ENCODE results near the gene PNMA6E.
"Not testable (repeated sequence)": the region's sequence is repeated elsewhere in the genome, so short reads cannot be mapped to it uniquely, and the experiment has no call there.

PNMA6E gene

GRCh38 chrX:153407736-153408135, 6.6 kb upstream of the PNMA6E start:
- no peak for DNase-seq

DNA sequence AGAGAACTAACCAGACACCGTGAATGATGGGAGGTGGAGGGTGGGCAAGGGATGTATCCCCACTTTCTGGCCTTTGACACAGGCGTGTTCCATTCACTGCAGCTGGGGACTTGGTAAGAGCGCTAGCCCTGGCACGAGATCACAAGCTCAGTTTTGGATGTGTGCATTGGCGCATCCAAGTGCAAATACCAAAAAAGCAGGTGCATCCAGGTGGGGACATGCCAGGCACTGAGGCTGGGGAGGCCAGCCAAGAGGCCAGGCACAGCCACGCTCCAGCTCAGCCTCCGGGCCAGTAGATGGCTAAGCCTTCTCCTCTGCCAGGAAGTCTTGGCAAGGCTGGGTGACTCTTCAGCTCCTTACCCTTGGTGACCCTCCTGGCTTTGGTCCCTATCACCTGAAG, 5.8 kb upstream of the PNMA6E start:
- no peak for DNase-seq

DNA sequence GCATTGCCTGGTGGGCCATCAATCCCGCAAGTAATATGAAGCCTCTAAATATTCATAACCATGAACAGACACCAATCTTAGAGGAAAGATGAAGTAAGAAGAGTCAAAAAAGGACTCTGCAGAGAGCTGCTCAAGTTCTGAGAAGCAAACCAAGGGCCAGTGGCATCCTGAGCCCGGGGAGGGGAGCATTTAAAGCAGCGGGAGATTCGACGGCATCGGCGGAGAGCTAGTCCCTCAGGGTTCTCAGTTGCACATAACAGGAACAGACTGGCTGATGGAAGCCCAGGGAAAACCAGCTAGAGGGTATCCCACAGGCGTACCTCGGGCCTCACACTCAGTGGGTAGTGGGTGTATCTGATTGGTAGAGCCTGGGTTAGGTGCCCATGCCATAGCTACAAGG, 4.9 kb upstream of the PNMA6E start:
- no peak for DNase-seq

- DNase-seq: no peak
Measured at GRCh38 chrX:153405426-153405825, 4.3 kb upstream of the PNMA6E start.

DNA sequence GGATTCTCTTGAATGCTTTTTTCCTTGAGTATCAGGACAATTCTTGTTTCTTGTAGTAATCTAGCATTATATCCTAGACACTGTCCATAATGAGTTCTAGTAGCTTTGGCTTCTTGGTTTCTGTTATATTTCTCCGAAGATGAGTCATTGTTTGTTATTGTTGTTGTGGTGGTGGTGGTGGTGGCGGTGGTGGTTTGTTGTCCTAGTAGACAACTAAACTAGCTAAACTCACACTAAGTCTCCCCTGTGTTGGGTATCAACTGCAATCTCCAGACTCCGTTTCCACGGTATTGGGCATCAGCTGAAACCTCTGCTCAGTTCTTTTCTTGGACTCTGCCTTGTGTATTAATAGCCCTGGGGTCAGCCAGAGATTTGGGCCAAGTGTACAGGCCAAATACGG, 3.2 kb upstream of the PNMA6E start:
- not testable (repeated sequence) for DNase-seq

DNA sequence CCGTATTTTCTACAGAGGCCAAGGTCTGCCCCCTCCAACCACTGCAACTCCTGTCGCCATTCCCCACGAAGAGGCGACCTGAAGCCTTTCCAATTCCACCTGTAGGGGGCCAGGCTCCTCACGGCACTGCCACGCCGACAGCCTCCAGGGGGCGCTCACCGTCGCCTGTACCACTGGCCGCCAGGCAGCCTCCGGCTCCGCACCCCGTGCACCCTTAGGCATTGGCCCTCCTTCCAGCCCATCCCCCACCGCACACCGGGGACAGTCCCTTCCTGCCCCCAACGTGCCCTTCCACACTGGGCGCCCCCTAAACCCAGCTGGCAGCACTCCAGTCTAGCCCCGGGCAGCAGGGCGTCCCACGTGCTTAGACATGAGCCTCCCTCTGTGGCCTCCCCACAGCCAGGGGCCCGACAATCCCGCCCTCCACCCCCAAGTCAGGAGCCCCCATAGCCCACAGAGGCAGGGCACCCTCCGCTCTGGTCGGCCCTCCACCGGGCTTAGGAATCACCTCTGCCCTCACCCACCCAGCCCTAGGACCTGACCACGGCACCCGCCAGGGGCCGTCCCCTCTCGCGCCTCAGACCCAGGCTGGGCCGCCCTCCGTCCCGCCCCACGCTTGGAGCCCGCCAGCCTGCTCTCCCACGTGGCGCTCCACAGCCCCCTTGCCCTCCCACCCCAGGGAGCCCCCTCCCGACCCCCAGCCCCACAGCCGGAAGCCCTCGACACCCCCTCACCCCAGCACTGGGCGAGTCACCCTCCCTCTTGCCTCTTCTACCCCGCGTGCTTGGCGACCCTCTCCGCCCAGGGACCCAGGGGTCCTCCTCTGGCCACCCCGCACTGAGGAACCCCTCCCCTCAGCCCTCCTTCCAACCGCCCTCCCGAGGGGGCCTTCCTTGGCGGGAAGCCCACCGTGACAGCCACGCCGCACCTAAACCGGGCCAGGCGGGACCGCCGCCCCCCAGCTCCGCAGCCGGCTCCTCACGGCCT, 711 bp downstream of the PNMA6E start:
- DNase-seq: peak; percentile 33

GRCh38 chrX:153398275-153398960, 2.7 kb downstream of the PNMA6E start:
- DNase-seq: no peak

DNA sequence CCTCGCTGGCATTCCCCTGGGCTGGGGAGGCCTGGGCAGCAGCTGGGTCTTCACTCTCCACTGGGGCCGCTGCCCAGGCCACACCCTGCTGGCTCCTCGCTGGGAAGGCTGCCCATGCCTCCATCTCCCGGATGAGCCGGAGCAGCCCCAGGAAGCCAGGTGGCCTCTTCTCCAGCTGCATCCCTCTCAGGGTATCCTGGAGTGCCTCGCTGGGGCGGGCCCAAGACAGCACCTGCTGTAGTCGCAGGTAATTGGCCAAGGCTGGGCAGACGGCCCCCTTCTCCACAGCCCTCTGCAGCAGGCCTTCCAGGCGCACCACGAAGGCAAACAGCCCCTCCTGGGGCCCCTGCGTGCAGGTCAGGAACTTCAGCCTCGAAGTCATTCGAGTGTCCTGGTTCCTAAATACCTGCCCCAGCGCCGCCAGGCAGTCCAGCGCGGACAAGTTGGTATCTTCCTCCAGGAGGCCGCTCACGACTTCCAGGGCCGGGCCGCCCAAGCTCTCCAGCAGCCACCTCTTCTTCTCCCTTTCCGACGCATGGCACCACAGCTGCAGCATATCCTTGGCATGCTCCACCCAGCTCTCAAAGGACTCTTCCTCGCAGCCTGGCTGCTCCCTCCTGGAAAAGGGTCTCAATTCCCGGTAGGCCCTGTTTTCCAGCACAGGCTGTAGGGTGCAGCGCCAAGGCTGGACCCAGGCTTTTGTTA, 3.7 kb downstream of the PNMA6E start:
- no peak for DNase-seq

DNA sequence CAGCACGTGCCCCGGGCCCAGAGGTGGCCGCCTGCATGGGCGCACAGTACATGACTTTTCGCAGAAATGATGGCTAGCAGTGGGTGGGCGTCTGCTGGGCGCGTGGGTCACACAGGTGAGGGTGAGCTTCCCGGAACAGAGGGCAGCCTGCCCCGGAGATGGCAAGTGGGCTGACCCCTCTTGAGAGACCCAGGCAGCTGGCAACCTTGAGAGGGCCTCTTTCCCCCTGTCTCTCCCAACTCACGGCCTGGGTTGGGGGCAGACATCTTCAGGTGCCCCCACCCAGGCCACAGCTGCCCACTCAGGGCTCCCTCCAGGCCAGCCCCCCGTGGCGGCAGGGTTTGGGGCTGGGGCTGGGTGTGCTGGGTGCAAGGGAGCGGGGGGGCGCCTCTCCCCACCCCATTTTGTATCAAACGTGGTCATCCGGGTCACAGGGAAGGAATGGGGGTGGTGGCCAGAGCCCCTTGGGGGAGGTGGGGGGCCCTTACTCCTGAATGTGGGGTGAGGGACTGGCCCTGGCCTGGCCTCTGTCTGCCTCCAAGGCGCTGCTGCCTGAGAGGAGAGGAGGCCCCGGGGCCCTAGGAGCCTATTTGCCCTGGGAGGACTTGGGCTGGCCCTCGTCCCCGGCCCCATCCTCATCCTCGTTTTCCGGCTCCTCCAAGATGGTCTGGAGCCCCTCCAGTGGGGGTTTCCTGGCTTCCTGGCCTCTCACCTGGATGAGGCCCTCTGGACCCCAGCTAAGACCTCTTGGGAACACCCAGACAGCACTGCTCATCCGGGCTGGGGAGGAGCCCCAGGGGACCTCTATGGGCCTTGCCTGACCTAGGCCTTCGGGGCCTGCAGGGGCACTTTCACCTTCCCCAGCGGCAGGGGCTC, 4.6 kb downstream of the PNMA6E start:
- no peak for DNase-seq

DNA sequence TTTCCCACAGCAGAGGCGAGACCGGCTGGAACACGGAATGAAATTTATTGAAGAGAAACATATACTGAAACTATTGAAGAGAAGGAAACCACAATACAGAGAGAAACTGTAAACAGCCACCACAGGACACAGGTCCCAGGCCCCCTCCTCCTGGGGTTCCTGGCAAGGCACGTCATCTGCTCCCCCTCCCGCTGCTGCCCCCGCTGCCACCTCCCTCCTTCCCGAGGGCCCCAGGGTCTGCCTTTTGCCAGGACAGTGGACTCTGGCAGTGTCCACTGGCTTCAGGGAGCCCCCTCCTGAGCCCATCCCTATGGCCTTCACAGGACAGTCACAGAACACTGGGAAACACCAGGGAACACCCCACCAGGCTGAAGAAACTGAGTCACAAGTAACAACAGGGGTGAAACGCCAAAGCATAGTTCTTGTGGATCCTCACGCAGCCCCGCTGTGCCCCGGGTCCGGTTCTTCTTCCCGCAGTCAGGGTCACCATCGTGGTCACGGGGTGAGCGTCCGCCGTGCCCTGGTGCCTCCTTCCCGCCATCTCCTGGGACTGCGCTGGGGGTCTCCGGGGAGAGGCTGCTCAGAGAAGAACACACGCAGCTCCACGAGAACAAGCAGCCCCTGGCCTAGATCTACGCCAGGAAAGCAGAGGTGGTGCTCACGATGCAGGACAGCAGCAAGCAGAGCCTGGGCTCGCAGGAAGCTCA, 5.4 kb downstream of the PNMA6E start:
- no peak for DNase-seq

DNA sequence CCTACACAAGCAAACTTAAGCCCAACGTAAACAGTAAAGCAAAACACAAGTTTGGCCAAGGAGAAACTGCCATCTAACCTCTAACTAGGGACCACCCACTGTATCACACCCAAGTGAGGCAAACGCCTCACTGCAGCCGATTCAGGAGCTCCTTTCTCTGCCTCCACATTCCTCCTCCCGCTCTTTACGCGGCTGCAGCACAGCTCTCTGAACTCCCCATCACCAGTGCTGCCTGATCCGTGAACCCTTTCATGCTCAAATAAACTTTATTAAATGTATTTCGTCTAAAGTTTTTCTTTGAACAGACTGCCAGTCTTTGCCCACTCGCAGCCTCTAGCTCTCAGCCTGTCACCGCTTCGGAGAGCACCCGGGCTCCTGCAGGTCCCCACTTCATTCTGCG, 6.5 kb downstream of the PNMA6E start:
- DNase-seq: no peak

DNA sequence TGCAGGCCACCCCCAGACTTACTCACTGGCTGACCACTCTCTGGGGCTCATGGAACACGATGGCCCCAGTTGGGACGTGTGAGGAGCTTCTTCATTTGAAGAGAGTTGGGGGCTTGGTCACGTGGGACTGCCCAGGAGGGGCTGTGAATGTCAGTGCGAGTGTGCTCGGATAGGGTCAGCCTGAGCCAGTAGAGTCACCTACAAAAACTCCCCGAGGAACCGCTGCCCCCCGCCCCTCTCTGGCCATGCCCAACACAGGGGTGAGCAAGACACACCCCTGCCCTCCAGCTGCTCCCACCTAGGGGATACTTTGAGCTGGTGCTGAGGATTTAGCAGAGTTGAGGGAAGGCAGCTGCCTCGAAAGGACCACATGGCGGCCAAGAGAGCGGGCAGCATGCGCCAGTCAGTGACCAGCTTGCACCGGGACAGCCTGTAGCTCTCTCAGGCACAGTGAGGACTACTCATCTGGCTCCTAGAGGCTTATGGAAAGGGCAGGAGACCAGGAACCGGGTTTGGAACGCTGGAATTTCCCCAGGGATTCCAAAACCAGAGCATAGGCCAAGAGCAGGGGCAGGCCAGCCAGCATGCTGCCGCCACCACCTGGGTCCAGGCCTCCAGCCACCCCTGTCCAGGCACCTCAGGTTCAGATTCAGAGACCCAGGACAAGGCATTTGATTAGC, 8.4 kb downstream of the PNMA6E start:
- DNase-seq: no peak

GRCh38 chrX:153389460-153389768, 11.7 kb downstream of the PNMA6E start:
- not testable (repeated sequence) for DNase-seq

DNA sequence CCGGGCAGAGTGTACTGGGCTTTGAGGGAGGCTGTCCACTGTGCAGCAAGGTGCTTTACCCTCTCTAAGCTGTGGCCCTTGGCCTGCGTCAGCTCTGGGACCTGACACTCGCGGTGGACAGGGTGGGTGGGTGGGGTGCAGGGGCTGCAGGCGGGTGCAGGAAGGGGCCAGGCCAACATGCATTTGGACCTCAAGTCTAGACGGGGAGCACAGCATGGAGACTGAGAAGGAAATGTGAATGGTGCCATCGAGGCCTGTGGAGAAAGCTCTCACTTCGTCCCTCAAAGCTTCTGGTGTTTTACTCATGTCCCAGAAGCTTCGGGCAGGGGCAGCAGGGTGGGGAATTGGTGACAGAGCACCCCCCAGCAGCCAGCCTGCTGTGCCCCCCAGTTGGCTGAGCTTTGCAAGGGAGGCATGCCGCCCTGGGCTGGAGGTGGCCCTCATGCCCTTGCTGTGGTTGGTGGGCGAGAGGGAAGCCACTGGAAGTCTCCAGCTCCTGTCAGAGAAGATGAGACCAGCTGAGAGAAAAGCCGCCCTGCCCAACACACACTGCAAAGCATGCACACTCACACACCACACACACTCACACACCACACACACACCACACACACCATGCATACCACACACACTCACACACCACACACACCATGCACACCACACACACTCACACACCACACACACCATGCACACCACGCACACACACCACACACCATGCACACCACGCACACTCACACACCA, 12.3 kb downstream of the PNMA6E start:
- DNase-seq: no peak

- no peak for DNase-seq
Measured at GRCh38 chrX:153387987-153388721, 13.0 kb downstream of the PNMA6E start.

GRCh38 chrX:153387345-153387744, 13.8 kb downstream of the PNMA6E start:
- DNase-seq: no peak

DNA sequence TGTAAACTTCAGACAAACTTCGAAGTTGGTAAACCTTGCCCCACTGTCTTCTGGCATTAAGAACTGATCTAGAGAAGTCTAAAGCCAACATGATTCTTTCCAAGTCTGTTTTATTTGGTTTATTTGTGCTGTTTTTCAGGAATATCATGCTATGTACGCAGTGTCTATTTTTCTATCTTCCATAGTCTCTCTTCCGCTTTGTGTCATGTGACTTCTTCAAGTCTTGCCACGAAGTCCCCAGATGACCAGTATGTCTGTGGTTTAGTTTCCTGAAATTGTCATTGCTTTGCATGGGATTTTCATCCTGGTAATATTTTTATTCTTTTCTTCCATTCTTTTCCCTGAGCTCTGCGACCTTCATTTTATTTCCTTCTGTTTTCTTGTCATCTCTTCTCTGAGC, 15.1 kb downstream of the PNMA6E start:
- DNase-seq: no peak

GRCh38 chrX:153384973-153385372, 16.2 kb downstream of the PNMA6E start:
- DNase-seq: not testable (repeated sequence)

- DNase-seq: no peak
Measured at GRCh38 chrX:153384390-153384789, 16.8 kb downstream of the PNMA6E start.
